Femur (tissue), 1 donor: ENCODE results near the gene RHBDD3.
"Not testable (repeated sequence)": the region's sequence is repeated elsewhere in the genome, so short reads cannot be mapped to it uniquely, and the experiment has no call there.

Experiments
- DNase-seq: peaks from one replicate; pipeline ENCODE4 v3.0.0-alpha.2; 2017

RHBDD3 gene

DNA sequence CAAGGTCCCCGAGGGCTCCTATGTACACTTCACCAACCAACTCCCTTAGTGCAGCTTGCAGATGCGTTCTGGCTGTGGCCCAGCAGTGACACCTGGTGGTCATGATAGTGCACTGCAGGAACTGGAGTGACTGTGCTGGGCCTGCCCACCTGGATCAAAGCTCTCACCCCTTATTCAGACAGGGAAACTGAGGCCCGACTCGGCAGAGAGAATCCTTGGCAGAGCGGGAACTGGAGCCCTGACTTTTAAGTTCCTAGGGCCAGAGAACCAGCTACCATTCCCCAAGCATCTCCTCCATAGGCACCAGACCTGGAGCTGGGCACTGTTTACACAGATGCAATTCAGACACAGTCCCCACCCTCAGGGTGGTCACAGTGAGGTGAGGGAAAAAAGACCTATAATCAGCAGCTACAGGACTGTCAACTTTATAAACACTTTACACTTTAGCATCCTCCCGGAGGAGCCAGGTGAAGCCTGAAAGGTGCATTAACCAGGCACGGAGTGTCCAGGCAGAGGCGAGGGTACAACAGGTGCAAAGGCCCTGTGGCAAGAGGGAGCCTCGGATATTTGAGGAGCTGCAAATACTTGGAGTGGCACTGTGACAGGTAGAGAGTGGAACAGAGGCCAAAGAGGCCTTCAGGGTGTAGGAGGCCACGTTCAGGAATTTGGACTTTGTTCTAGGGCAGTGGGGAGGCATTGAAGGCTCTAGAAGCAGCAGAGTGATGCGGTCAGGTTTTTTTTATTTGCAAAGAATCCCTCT, 22.0 kb downstream of the RHBDD3 start:
- DNase-seq: peak; percentile 83

DNA sequence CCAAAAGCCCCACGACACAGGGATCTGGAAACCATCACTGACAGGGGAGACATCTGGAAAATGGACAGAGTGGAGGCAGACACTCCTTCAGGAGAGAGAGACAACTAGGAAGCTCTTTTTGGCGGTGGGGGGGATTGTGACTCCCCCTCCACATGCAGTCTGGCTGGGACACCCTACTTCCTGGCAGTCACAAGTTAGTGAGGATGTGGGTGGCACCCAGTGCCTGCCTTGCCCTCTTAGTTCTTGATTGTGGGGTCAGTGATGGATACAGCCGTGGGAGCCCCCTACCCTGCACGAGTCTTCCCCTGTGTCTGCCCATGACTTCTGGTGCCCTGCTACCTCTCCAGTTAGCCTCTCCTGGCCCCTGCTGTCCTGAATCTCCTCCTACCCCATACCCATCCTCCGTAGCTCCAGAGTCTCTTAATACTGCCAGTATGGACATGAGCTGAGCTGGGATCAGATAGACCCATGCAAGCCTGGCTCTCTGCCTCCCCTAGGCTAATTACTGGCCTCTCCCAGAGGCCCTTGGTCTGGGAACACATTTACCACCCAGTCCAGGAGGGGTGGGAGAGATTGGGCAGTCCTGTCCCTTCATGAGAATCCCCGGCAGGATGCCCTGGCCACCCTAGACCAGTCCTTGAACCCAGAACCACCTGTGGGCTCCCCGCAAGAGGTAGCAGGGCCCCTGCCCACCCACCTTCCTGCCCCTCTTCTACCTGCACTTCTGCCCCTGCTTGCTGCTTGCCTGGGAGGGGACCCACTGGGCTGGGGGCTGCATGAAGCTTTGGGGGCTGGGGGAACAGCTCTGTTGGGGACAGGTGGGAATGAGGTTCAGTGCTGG, 22.8 kb downstream of the RHBDD3 start:
- no peak for DNase-seq

DNA sequence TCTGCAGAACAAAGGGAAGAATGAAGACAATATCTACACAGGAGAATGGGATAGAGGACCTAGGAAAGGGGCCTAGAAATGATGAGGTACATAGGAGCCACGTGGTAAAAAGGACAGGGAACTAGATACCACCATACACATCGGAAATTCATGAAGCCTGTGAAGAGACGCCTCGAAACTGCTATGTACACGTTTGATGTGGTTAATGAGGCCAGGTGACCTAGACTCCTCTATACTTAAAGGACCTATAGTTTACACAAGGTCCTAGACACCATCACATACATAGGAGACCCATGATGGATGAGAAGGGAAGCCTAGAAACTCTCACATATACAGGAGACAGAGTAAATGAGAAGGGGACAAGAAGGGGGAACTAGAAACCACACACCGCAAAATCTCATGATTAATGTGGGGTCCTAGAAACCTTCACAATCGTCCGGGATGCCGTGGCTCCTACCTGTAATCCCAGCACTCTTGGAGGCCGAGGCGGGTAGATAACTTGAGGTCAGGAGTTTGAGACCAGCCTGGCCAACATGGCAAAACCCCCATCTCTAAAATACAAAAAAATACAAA, 23.8 kb downstream of the RHBDD3 start:
- DNase-seq: no peak

DNA sequence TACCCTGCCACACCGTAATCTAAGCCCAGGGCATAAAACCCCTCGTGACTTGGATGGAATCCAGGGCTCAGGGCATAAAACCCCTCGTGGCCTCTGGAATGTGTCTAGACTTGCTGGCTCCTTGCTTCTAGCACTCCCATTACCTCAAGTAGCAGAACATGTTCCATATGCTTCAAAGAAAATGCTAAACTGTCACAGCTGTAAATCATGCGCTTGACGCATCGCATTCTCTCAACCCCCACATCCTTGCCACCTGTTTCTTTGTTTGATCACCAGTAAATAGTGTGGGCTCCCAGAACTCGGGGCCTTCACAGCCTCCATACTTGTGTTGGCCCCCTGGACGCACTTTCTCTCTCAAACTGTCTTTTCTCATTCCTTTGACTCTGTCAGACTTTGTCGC, 27.3 kb downstream of the RHBDD3 start:
- DNase-seq: not testable (repeated sequence)

GRCh38 chr22:29233277-29233877, 34.4 kb downstream of the RHBDD3 start:
- no peak for DNase-seq

- DNase-seq: no peak
These were observed 35.5 kb downstream of the RHBDD3 start for GRCh38 chr22:29231971-29232959.

DNA sequence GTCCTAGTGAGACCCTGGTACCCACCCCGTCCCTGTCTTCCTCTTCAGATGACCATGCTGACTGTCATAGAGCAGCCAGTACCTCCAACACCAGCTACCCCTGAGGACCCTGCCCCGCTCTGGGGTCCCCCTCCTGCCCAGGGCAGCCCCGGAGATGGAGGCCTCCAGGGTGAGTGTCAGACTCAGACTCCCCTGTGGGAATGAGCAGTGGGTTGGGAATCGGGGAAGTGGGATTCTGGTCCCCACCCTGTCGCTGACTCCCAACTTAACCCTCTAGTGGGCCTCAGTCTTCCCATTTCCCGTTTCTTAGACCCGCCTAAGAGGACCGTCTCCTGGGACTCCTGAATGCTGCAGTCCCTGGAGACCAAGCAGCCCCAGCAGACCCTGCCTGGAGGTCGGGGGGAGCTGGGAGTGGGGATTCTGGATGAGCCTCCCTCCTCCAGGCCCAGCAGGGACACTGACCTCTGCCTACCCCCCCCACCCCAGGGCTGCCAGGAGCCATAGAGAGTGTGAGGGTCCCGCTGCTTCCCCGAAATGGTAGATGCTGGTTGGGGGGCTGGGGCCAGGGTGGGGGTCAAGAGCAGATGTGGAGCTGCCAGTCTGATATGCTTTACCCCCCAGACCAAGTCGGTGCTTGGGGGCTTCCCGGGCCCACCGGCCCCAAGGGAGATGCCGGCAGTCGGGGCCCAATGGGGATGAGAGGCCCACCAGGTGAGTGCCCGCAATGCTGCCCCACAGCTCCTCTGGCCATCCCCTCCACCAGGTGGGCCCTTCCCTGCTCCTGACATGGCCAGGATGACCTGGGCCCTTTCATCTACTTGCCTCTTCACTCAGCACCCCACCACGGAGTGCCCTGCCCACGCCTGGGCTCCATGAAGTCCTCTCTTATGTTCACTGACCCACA, 36.6 kb downstream of the RHBDD3 start:
- no peak for DNase-seq

GRCh38 chr22:29226351-29226981, 41.3 kb downstream of the RHBDD3 start:
- DNase-seq: no peak

DNA sequence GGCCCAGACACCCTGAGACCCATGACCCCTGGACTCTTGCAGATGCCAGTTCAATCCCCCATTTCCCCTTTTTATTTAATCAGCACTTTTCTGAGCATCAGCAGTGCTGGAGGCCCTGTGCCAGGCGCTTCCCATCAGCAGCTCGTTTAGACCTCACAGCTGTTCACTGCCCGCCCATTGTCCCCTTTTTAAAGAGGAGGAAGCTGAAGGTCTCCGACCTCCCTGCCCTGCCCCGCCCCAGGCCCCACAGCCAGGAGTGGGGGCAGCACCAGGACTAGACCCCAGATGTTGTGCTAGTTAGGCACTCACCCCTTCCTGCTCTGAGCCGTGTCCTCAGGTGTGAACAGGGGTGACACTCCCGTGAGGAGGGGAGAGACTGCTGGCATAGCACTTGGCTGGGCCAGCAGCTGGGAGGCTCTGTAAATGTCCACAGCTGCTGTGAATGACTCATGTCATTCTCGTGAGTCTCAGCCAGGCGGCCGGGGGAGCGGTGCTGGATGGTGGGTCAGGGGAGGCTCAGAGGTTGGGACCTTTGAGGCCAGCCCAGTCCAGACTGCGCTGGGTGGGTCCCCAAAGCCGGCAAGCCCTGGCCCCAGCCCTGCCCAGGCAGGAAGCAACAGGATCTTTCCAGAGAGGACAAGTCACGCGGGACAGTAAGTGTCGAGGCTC, 42.2 kb downstream of the RHBDD3 start:
- peak; percentile 77 for DNase-seq

GRCh38 chr22:29224859-29225410, 42.8 kb downstream of the RHBDD3 start:
- no peak for DNase-seq

DNA sequence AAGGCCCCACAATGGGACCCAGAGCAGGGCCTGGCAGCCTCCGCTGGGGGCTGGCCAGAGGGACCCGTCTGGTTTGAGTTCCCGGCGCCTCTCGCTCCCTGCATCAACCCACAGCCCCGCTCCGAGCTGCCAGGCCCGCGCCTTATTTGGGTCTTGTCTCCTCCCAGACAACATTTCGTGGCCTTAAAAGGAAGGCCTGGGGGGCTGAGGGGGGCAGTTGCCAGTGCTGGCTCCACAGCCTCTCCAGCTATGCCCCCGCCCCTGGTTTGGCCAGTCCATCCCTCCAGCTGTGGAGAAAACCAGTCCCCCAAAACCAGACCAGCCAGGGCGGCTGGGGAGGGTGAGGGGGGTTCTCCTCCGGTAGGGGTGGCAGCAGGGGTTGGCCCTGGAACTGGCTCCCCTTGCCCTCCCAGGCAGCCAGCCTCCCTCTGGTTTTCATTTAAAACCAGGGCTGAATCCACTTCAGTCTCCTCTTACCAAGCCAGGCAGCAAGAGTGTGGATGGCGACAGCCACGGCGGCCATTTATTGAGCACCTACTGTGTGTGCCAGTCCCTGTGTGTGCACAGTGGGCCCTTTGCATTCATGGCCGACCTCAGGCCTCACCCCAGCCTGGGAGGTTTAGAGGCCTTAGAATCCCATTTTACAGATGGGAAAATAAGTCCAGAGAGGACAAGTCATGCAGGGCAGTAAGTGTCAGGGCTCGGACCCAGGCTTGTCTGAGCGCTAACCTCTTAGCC, 43.5 kb downstream of the RHBDD3 start:
- peak; percentile 83 for DNase-seq

DNA sequence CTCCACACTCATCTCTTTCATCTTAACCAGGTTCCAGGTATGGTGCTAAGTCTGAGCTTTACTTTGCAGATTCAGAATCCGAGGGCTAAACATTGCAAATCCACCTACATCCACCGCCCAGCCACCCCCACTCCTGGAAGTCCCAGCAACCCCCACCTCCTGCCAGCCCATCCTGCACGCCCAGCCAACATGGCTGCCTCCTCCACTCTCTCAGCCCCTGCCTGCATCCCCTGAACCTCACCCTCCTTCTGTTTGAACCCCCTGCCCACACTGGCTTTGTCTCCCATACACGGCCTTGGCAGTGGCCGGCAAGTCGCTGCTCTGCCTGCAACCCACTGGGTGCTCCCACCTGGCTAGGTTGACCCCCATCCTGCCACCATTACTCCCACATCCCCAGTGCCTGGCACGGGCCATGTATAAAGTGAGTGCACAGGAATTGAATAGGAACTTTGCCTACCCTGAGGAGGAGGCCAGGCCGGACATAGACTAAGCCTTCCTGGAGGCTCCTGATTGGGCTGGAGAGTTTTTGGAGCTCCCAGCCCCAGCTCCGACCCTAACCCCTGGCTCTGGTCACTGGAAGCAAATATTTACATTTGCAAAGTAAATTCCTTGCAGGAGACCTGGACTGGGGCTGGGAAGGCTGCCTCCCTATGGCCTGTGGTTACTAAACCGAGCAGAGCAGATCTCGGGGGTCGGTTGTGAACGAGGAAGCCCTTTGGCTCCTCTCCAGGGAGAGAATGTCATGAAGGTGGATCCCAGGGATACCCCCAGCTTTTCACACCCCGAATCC, 47.7 kb downstream of the RHBDD3 start:
- DNase-seq: no peak

- not testable (repeated sequence) for DNase-seq
These were observed 48.4 kb downstream of the RHBDD3 start for GRCh38 chr22:29219409-29219782.

- no peak for DNase-seq
These were observed 48.9 kb downstream of the RHBDD3 start for GRCh38 chr22:29218758-29219408.

GRCh38 chr22:29217827-29218757, 49.7 kb downstream of the RHBDD3 start:
- no peak for DNase-seq
